ENCODE results near the gene OR5D18. TPM values are rescaled to one million over a fixed set of nuclear protein-coding genes. Genes with fewer than 3 reads are reported as not detected.

Gene OR5D18
- not detected in 2 replicates for total RNA-seq
- not detected in 2 replicates for polyA plus RNA-seq
- polyA plus RNA-seq (2012) = not detected in 2 replicates
- not detected in 2 replicates for polyA minus RNA-seq (ENCODE audit: low replicate concordance)

GRCh38 chr11:55819330-55819729, at the start of gene OR5D18:
Gene OR5D18 (plus strand): TSS chr11:55819630. CDS start chr11:55819630, 0 bp downstream.
- H3K4me3 ChIP-seq (replicated peaks in 1 of 4; ENCODE audit: control extremely low read depth in 1 of 4, insufficient read depth in 1 of 4, low read depth in 3 of 4, low read length in 4 of 4) = no peak within 1 kb of the TSS
- no peak for DNase-seq (ENCODE audit: low read depth in 2 of 2)
- no peaks in the 10 kb centered on the region for H4K20me1 ChIP-seq (ENCODE audit: control insufficient read depth, extremely low read depth, insufficient read depth, low read length)
- H3K4me1 ChIP-seq (ENCODE audit: control insufficient read depth, extremely low read depth, insufficient read depth, low read length) = no peaks in the 10 kb centered on the region
- no peak within 1 kb of the TSS for H2AFZ ChIP-seq (ENCODE audit: low read length)
- H3K79me2 ChIP-seq (ENCODE audit: control insufficient read depth, insufficient read depth, low read length) = no peaks in the 10 kb centered on the region
- H3K9ac ChIP-seq (ENCODE audit: insufficient read depth, low read length) = no peak within 1 kb of the TSS
- H3K4me2 ChIP-seq (ENCODE audit: extremely low read depth, insufficient read depth, low read length) = no peak within 1 kb of the TSS
- no peak for TF ChIP-seq EZH2 (IDR thresholded peaks at IDR 0.05; ENCODE audit: low read length, missing control alignments)
- TF ChIP-seq, protein P1, sequence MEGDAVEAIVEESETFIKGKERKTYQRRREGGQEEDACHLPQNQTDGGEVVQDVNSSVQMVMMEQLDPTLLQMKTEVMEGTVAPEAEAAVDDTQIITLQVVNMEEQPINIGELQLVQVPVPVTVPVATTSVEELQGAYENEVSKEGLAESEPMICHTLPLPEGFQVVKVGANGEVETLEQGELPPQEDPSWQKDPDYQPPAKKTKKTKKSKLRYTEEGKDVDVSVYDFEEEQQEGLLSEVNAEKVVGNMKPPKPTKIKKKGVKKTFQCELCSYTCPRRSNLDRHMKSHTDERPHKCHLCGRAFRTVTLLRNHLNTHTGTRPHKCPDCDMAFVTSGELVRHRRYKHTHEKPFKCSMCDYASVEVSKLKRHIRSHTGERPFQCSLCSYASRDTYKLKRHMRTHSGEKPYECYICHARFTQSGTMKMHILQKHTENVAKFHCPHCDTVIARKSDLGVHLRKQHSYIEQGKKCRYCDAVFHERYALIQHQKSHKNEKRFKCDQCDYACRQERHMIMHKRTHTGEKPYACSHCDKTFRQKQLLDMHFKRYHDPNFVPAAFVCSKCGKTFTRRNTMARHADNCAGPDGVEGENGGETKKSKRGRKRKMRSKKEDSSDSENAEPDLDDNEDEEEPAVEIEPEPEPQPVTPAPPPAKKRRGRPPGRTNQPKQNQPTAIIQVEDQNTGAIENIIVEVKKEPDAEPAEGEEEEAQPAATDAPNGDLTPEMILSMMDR (conservative IDR thresholded peaks at IDR 0.05 in 1 of 2, IDR thresholded peaks at IDR 0.05 in 1 of 2; ENCODE audit: low read depth in 1 of 2, low read length in 2 of 2) = no peak
- no peaks in the 10 kb centered on the region for H3K36me3 ChIP-seq (ENCODE audit: control insufficient read depth, insufficient read depth, low read length)
- no peaks in the 10 kb centered on the region for H3K27me3 ChIP-seq (ENCODE audit: control insufficient read depth, insufficient read depth, low read length)
- H3K9me3 ChIP-seq (ENCODE audit: control insufficient read depth, insufficient read depth, low read depth, low read length) = no peaks in the 10 kb centered on the region
- H3K27ac ChIP-seq (ENCODE audit: insufficient read depth, low read length) = no peak within 1 kb of the TSS

- no peaks in the 10 kb centered on the region for H3K36me3 ChIP-seq (ENCODE audit: control insufficient read depth, insufficient read depth, low read length)
- no peaks in the 10 kb centered on the region for H3K27me3 ChIP-seq (ENCODE audit: control insufficient read depth, insufficient read depth, low read length)
- H3K9ac ChIP-seq (ENCODE audit: insufficient read depth, low read length) = no peak within 1 kb of the TSS
- H3K79me2 ChIP-seq (ENCODE audit: control insufficient read depth, insufficient read depth, low read length) = no peaks in the 10 kb centered on the region
- no peaks in the 10 kb centered on the region for H4K20me1 ChIP-seq (ENCODE audit: control insufficient read depth, extremely low read depth, insufficient read depth, low read length)
- no peak for TF ChIP-seq EZH2 (IDR thresholded peaks at IDR 0.05; ENCODE audit: low read length, missing control alignments)
- TF ChIP-seq, protein P1 (conservative IDR thresholded peaks at IDR 0.05 in 1 of 2, IDR thresholded peaks at IDR 0.05 in 1 of 2; ENCODE audit: low read depth in 1 of 2, low read length in 2 of 2) = no peak
- H3K4me3 ChIP-seq (replicated peaks in 1 of 4; ENCODE audit: control extremely low read depth in 1 of 4, insufficient read depth in 1 of 4, low read depth in 3 of 4, low read length in 4 of 4) = no peak within 1 kb of the TSS
- DNase-seq (ENCODE audit: low read depth in 2 of 2) = no peak
- no peak within 1 kb of the TSS for H2AFZ ChIP-seq (ENCODE audit: low read length)
- no peaks in the 10 kb centered on the region for H3K9me3 ChIP-seq (ENCODE audit: control insufficient read depth, insufficient read depth, low read depth, low read length)
- H3K4me1 ChIP-seq (ENCODE audit: control insufficient read depth, extremely low read depth, insufficient read depth, low read length) = no peaks in the 10 kb centered on the region
- no peak within 1 kb of the TSS for H3K27ac ChIP-seq (ENCODE audit: insufficient read depth, low read length)
- H3K4me2 ChIP-seq (ENCODE audit: extremely low read depth, insufficient read depth, low read length) = no peak within 1 kb of the TSS
These were observed 46.3 kb upstream of the OR5D18 start, which contains the start of gene OR5D13 for GRCh38 chr11:55773138-55773537. Gene OR5D13 (plus strand): TSS chr11:55773438. CDS start chr11:55773438, 0 bp downstream.

DNA sequence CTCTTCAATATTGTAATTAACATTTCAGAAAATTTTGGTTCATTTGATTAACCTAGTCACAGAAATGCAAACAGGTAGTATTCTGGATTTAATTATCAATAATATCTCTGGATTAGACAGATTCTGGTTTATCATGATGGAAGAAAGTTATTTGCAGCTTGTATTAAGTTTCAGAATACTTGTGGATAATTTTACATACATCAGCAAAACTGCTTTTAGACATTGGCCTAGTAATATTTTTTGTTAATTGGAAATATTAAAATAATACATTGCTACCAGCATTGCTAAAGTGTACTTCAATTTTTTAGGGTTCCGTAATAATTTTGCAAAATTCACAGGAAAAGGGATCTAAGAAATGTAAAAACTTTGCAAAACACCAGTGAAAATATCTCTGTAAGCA, 27.8 kb upstream of the OR5D18 start:
- H3K4me1 ChIP-seq (ENCODE audit: control insufficient read depth, extremely low read depth, insufficient read depth, low read length) = no peaks in the 10 kb centered on the region
- DNase-seq (ENCODE audit: low read depth in 2 of 2) = no peak
- H3K36me3 ChIP-seq (ENCODE audit: control insufficient read depth, insufficient read depth, low read length) = no peaks in the 10 kb centered on the region
- H2AFZ ChIP-seq (ENCODE audit: low read length) = no peak overlapping the region
- H3K9ac ChIP-seq (ENCODE audit: insufficient read depth, low read length) = no peak overlapping the region
- H3K27me3 ChIP-seq (ENCODE audit: control insufficient read depth, insufficient read depth, low read length) = no peaks in the 10 kb centered on the region
- H3K9me3 ChIP-seq (ENCODE audit: control insufficient read depth, insufficient read depth, low read depth, low read length) = no peaks in the 10 kb centered on the region
- no peaks in the 10 kb centered on the region for H4K20me1 ChIP-seq (ENCODE audit: control insufficient read depth, extremely low read depth, insufficient read depth, low read length)
- TF ChIP-seq EZH2 (IDR thresholded peaks at IDR 0.05; ENCODE audit: low read length, missing control alignments) = no peak
- TF ChIP-seq, protein P1 (conservative IDR thresholded peaks at IDR 0.05 in 1 of 2, IDR thresholded peaks at IDR 0.05 in 1 of 2; ENCODE audit: low read depth in 1 of 2, low read length in 2 of 2) = no peak
- H3K79me2 ChIP-seq (ENCODE audit: control insufficient read depth, insufficient read depth, low read length) = no peaks in the 10 kb centered on the region
- H3K4me3 ChIP-seq (replicated peaks in 1 of 4; ENCODE audit: control extremely low read depth in 1 of 4, insufficient read depth in 1 of 4, low read depth in 3 of 4, low read length in 4 of 4) = no peak overlapping the region
- no peak overlapping the region for H3K27ac ChIP-seq (ENCODE audit: insufficient read depth, low read length)
- H3K4me2 ChIP-seq (ENCODE audit: extremely low read depth, insufficient read depth, low read length) = no peak overlapping the region

Data from fibroblast of lung (primary cell).